K562 treated with DMSO at 1 percent for 48 hours (cell line): Measurements from ENCODE around the gene PCDHGA7. TPM values are rescaled to one million over a fixed set of nuclear protein-coding genes. Genes with fewer than 3 reads are reported as not detected.

ENCODE experiments used
- total RNA-seq: library from RNA; unstranded; fragments of 300-600 nt; gene quantifications from 2 replicates; pipeline ENCODE4 v1.2.3, GENCODE V29; 2022; ENCODE audit warnings: low replicate concordance; ENCODE audit errors: extremely low read depth

Gene PCDHGA7
- total RNA-seq, 1 experiment from 2014 or later = not detected

DNA sequence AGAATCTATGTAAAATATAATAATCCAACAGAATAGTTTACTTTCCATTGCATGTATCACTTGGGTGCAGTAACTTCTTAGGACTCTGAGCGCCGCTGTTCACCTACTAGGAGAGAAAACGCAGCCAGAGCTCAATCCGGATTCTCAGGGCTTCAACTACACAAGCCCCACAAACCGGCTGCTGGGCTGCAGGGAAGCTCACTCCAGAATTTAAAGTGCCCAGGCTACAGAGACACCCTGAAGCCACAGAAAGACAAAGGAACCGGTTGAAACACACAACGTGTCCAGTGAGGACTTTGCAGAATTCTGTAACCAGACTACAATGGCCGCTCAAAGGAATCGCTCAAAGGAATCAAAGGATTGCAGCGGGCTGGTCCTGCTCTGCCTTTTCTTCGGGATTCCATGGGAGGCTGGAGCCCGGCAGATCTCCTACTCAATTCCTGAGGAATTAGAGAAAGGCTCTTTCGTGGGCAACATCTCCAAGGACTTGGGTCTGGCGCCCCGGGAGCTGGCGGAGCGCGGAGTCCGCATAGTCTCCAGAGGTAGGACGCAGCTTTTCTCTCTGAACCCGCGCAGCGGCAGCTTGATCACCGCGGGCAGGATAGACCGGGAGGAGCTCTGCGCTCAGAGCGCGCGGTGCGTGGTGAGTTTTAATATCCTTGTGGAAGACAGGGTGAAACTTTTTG, 30.5 kb downstream of the PCDHGA7 start, which contains the start of gene PCDHGA10:
Gene PCDHGA10 (plus strand): TSS at position 134 of the 686 bp plus-strand sequence. CDS start 189 bp downstream, at position 323.

GRCh38 chr5:141417494-141418172, 35.1 kb downstream of the PCDHGA7 start, which contains the start of gene PCDHGB7:
TSS of gene PCDHGB7 (plus strand) at chr5:141417677. CDS start at chr5:141417860, 183 bp downstream.

DNA sequence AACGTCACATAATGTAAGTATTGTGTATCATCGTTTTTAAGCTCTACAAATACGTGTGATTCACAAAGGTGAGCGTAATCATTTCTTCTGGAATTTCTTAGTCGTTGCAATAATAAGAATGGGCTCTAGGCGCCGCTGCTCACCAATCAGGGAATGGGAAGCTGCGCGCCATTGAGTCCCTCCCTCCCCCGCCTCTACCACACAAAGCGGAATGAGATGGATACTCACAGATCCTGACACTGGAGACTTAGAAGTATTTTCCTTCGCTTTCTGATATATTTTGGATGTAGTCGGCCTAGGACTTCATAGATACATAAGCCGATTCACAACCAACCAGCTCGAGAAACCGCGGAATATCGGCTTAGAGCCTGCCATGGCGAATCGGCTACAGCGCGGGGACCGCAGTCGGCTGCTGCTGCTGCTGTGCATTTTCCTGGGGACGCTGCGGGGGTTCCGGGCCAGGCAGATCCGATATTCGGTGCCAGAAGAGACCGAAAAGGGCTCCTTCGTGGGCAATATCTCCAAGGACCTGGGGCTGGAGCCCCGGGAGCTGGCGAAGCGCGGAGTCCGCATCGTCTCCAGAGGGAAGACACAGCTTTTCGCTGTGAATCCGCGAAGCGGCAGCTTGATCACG, 38.4 kb downstream of the PCDHGA7 start, which contains the start of gene PCDHGA11:
Gene PCDHGA11 (plus strand): TSS at position 197 of the 634 bp plus-strand sequence. CDS start 177 bp downstream, at position 374.

DNA sequence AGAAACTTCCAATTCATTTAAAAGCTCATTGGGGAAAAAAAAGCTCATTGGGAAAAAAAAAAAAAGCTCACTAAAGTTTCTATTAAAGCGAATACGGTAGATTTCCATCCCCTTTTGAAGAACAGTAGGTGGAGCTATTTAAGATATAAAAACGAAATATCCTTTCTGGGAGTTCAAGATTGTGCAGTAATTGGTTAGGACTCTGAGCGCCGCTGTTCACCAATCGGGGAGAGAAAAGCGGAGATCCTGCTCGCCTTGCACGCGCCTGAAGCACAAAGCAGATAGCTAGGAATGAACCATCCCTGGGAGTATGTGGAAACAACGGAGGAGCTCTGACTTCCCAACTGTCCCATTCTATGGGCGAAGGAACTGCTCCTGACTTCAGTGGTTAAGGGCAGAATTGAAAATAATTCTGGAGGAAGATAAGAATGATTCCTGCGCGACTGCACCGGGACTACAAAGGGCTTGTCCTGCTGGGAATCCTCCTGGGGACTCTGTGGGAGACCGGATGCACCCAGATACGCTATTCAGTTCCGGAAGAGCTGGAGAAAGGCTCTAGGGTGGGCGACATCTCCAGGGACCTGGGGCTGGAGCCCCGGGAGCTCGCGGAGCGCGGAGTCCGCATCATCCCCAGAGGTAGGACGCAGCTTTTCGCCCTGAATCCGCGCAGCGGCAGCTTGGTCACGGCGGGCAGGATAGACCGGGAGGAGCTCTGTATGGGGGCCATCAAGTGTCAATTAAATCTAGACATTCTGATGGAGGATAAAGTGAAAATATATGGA, 48.0 kb downstream of the PCDHGA7 start, which contains the start of gene PCDHGA12:
Gene PCDHGA12 (plus strand): TSS at position 176 of the 782 bp plus-strand sequence. CDS start 253 bp downstream, at position 429.

Other genes with a start within 250 kb of the PCDHGA7 start
- not detected in 2 replicates for gene PCDHB5, start 247.5 kb upstream of the PCDHGA7 start, total RNA-seq
- not detected in 2 replicates for gene PCDHB6, start 232.7 kb upstream of the PCDHGA7 start, total RNA-seq
- gene PCDHB7, start 210.1 kb upstream of the PCDHGA7 start, total RNA-seq = not detected in 2 replicates
- not detected in 2 replicates for gene PCDHB8, start 205.0 kb upstream of the PCDHGA7 start, total RNA-seq
- not detected in 2 replicates for gene PCDHB16, start 200.4 kb upstream of the PCDHGA7 start, total RNA-seq
- gene PCDHB9, start 195.6 kb upstream of the PCDHGA7 start, total RNA-seq = not detected in 2 replicates
- not detected in 2 replicates for gene PCDHB10, start 190.4 kb upstream of the PCDHGA7 start, total RNA-seq
- not detected in 2 replicates for gene PCDHB11, start 183.1 kb upstream of the PCDHGA7 start, total RNA-seq
- not detected in 2 replicates for gene PCDHB12, start 174.0 kb upstream of the PCDHGA7 start, total RNA-seq
- not detected in 2 replicates for gene PCDHB13, start 168.8 kb upstream of the PCDHGA7 start, total RNA-seq
- gene PCDHB14, start 159.4 kb upstream of the PCDHGA7 start, total RNA-seq = not detected in 2 replicates
- not detected in 2 replicates for gene PCDHB15, start 137.3 kb upstream of the PCDHGA7 start, total RNA-seq
- not detected in 2 replicates for gene SLC25A2, start 78.7 kb upstream of the PCDHGA7 start, total RNA-seq
- gene TAF7, start 62.0 kb upstream of the PCDHGA7 start, total RNA-seq = not detected in 2 replicates
- not detected in 2 replicates for gene PCDHGA1, start 52.2 kb upstream of the PCDHGA7 start, total RNA-seq
- gene PCDHGA2, start 44.0 kb upstream of the PCDHGA7 start, total RNA-seq = not detected in 2 replicates
- gene PCDHGA3, start 38.9 kb upstream of the PCDHGA7 start, total RNA-seq = not detected in 2 replicates
- not detected in 2 replicates for gene PCDHGB1, start 32.6 kb upstream of the PCDHGA7 start, total RNA-seq
- not detected in 2 replicates for gene PCDHGA4, start 27.7 kb upstream of the PCDHGA7 start, total RNA-seq
- not detected in 2 replicates for gene PCDHGB2, start 22.7 kb upstream of the PCDHGA7 start, total RNA-seq
- gene PCDHGA5, start 18.6 kb upstream of the PCDHGA7 start, total RNA-seq = not detected in 2 replicates
- gene PCDHGB3, start 12.5 kb upstream of the PCDHGA7 start, total RNA-seq = not detected in 2 replicates
- gene PCDHGA6, start 8.9 kb upstream of the PCDHGA7 start, total RNA-seq = not detected in 2 replicates
- gene PCDHGB4, start 5.0 kb downstream of the PCDHGA7 start, total RNA-seq = not detected in 2 replicates
- gene PCDHGA8, start 9.9 kb downstream of the PCDHGA7 start, total RNA-seq = not detected in 2 replicates
- gene PCDHGB5, start 15.2 kb downstream of the PCDHGA7 start, total RNA-seq = not detected in 2 replicates
- gene PCDHGA9, start 20.0 kb downstream of the PCDHGA7 start, total RNA-seq = not detected in 2 replicates
- not detected in 2 replicates for gene PCDHGB6, start 25.3 kb downstream of the PCDHGA7 start, total RNA-seq
- gene PCDHGA10, start 30.2 kb downstream of the PCDHGA7 start, total RNA-seq = not detected in 2 replicates
- gene PCDHGB7, start 34.9 kb downstream of the PCDHGA7 start, total RNA-seq = not detected in 2 replicates
- not detected in 2 replicates for gene PCDHGA11, start 38.3 kb downstream of the PCDHGA7 start, total RNA-seq
- not detected in 2 replicates for gene PCDHGA12, start 47.8 kb downstream of the PCDHGA7 start, total RNA-seq
- not detected in 2 replicates for gene PCDHGC3, start 93.2 kb downstream of the PCDHGA7 start, total RNA-seq
- not detected in 2 replicates for gene PCDHGC4, start 102.3 kb downstream of the PCDHGA7 start, total RNA-seq
- gene PCDHGC5, start 106.3 kb downstream of the PCDHGA7 start, total RNA-seq = not detected in 2 replicates
- gene DIAPH1, start 236.3 kb downstream of the PCDHGA7 start, total RNA-seq = 287 TPM in 1 of 2 replicates, not detected in the other